Chondrocyte (in vitro differentiated cells): ENCODE measurements around the gene FBXL14. TPM values are rescaled to one million over a fixed set of nuclear protein-coding genes. Genes with fewer than 3 reads are reported as not detected.

ENCODE experiments used
- DNase-seq: peaks from one replicate; pipeline ENCODE4 v3.0.0; 2021; ENCODE audit warnings: mixed read lengths, low spot score
- H3K27ac Mint-ChIP-seq: one replicate; pipeline ENCODE4 v1.8.0; 2021; ENCODE audit warnings: mild to moderate bottlenecking, moderate library complexity, mixed read lengths; ENCODE audit not compliant: unreplicated experiment
- H3K27me3 Mint-ChIP-seq: 2 replicates; pipeline ENCODE4 v1.8.0; 2021; ENCODE audit warnings: low read depth, mixed read lengths
- H3K36me3 Mint-ChIP-seq: 2 replicates; pipeline ENCODE4 v1.8.0; 2021; ENCODE audit warnings: low read depth, mixed read lengths
- H3K4me1 Mint-ChIP-seq: 2 replicates; pipeline ENCODE4 v1.8.0; 2021; ENCODE audit warnings: low read depth, mild to moderate bottlenecking, mixed read lengths
- H3K4me3 Mint-ChIP-seq: one replicate; pipeline ENCODE4 v1.8.0; 2021; ENCODE audit warnings: mild to moderate bottlenecking, moderate library complexity, mixed read lengths; ENCODE audit not compliant: unreplicated experiment
- H3K9me3 Mint-ChIP-seq: 2 replicates; pipeline ENCODE4 v1.8.0; 2021; ENCODE audit warnings: low read depth, mixed read lengths
- total RNA-seq: library from RNA; stranded (reverse); gene quantifications from 3 replicates; pipeline ENCODE4 v1.2.1, GENCODE V29; 2021
- TF ChIP-seq, protein P1 (sequence below): fragments of 200-600 bp; sonication (generic); IDR thresholded peaks from 2 replicates; pipeline ENCODE4 v1.5.0; 2021; ENCODE audit warnings: antibody characterized with exemption, mild to moderate bottlenecking, moderate library complexity

The FBXL14 gene
- total RNA-seq, 1 donor from 2014 or later = 6.3 TPM

DNA sequence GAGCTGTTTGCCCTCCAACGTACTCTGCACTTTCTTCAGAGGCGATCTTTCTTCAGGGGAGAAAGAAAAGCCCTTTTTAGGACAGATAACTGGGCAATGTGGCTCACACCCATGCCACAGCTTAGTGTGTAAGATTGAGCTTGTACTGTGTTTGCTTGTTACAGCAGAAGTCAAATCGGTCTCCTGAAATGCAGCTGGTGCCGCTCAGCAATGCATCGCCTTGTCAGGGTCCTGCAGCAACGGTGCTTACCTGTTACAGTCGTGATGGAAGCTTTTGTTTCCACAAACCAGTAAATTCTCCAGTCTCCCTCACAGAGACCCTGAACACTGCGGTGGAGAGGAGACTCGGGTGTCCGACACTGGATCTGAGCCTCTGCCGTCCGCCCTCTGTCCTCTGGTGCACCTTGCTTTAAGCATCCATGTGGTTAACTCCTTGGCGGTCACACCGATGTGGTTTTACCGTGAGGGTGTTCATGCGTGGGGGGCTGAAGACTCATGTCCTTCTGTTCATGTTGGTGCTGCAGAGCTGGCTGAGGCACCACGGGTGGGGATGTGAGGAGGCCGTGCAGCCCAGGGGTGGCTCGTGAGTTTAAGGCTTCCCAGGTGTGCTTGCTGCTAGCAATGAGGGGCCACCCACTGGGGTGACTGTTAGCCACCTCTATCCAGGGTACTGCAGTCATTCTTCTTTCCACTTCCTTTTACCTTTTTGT, 47.3 kb downstream of the FBXL14 start:
- TF ChIP-seq, protein P1, sequence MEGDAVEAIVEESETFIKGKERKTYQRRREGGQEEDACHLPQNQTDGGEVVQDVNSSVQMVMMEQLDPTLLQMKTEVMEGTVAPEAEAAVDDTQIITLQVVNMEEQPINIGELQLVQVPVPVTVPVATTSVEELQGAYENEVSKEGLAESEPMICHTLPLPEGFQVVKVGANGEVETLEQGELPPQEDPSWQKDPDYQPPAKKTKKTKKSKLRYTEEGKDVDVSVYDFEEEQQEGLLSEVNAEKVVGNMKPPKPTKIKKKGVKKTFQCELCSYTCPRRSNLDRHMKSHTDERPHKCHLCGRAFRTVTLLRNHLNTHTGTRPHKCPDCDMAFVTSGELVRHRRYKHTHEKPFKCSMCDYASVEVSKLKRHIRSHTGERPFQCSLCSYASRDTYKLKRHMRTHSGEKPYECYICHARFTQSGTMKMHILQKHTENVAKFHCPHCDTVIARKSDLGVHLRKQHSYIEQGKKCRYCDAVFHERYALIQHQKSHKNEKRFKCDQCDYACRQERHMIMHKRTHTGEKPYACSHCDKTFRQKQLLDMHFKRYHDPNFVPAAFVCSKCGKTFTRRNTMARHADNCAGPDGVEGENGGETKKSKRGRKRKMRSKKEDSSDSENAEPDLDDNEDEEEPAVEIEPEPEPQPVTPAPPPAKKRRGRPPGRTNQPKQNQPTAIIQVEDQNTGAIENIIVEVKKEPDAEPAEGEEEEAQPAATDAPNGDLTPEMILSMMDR = no peak
- peaks cover 1% of the 10 kb centered on the region for H3K36me3 Mint-ChIP-seq
- H3K9me3 Mint-ChIP-seq = peaks cover 3% of the 10 kb centered on the region
- no peak overlapping the region for H3K4me3 Mint-ChIP-seq
- H3K4me1 Mint-ChIP-seq = peaks cover 36% of the 10 kb centered on the region
- no peaks in the 10 kb centered on the region for H3K27me3 Mint-ChIP-seq
- H3K27ac Mint-ChIP-seq = no peak overlapping the region
- DNase-seq = no peak

DNA sequence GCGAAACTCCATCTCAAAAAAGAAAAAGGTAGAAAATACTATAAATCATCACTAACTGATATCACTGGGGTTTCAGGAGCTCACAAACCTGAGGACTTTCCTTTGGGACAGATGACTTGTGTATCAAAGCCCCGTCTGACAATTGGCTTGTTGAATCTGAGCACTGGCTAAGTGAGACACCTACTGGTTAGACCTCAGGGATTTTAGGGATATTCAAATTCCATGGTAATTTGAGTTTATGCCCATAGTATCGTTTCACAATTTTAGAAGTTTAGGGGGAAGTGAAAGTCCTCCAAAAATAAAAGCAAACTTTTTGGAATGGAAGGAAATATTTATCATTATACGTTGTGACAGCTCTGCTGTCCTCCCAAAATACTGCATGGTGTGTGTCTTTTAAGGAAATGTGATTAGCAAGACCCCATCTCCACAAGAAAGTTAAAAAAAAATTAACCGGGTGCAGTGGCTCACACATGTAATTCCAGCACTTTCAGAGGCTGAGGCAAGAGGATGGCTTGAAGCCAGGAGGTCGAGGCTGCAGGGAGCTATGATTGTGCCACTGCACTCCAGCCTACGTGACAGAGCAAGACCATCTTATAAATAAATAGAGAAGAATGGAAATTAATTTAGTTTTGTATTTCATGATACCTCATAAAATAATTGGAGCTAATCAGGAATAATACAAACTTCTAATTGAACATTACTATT, 49.2 kb downstream of the FBXL14 start:
- H3K4me1 Mint-ChIP-seq = peaks cover 34% of the 10 kb centered on the region
- no peak for DNase-seq
- H3K27ac Mint-ChIP-seq = no peak overlapping the region
- H3K27me3 Mint-ChIP-seq = no peaks in the 10 kb centered on the region
- H3K4me3 Mint-ChIP-seq = no peak overlapping the region
- H3K36me3 Mint-ChIP-seq = peaks cover 1% of the 10 kb centered on the region
- TF ChIP-seq, protein P1 = peak; percentile 70
- H3K9me3 Mint-ChIP-seq = peaks cover 3% of the 10 kb centered on the region

DNA sequence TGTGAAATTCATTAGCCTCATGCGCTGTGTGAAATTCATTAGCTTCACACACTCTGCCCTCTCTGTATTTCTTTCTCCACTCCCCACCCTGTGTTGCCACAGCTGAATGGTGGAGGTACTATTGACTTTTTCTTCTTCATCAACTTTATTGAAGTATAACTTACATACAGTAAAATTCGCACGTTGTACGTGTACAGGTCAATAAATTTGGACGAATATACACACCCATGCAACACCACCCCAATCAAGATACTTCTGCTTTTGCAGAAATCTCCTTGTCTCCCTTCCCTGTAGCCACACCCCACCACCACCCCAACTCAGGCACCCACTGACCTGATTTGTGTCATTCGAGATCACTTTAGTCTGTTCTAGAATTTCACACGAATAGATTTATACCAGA, 51.8 kb downstream of the FBXL14 start:
- DNase-seq = no peak
- H3K4me3 Mint-ChIP-seq = no peak overlapping the region
- H3K36me3 Mint-ChIP-seq = no peaks in the 10 kb centered on the region
- H3K27me3 Mint-ChIP-seq = no peaks in the 10 kb centered on the region
- H3K4me1 Mint-ChIP-seq = peaks cover 33% of the 10 kb centered on the region
- H3K27ac Mint-ChIP-seq = no peak overlapping the region
- H3K9me3 Mint-ChIP-seq = no peaks in the 10 kb centered on the region
- TF ChIP-seq, protein P1 = no peak

DNA sequence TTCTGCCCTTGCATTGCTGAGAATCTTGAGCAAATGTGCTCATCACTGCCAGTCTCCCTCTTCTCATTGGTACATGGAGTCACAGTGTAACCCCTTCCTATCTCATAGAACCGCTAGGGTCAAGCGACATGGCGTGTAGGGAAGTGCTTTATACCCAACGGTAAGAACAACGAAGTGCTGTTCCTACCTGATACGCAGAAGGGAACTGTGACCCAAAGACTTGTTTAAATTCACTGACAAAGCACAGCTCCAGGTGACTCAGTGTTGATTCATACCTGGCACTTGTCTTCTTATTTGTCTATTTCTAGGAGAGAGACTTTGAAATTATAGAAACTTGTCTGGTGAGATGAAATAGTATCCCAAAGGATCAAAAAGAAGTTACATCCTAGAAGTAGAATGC, 53.7 kb downstream of the FBXL14 start:
- Mint-ChIP-seq H3K4me1 (peaks cover 38% of the 10 kb centered on the region), H3K27ac (no peak overlapping the region)

DNA sequence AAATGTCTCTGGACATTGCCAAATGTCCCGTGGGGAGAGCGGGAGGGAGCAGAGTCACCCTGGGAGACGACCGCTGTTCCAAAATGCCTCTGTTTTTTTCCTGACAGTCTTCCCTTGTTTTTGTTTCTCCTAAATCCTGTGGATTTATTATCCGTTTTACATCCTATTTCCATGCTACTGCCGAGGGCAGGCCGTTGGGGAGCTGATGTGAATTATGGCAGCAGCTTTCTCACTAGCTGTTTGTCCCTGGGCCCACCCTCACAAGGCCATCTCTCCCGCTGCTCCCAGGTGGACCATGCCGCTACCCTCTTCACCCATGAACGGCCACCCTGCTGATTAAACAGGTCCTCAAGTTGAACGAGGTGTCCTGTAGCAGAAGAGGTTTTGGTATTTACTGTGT, 55.2 kb downstream of the FBXL14 start:
- H3K4me3 Mint-ChIP-seq = no peak overlapping the region
- H3K27ac Mint-ChIP-seq = no peak overlapping the region
- TF ChIP-seq, protein P1 = no peak

More for the DNA sequence above, 53.7 kb downstream of the FBXL14 start:
- no peaks in the 10 kb centered on the region for H3K27me3 Mint-ChIP-seq
- TF ChIP-seq, protein P1 = no peak
- no peaks in the 10 kb centered on the region for H3K9me3 Mint-ChIP-seq
- DNase-seq = no peak
- no peaks in the 10 kb centered on the region for H3K36me3 Mint-ChIP-seq
- no peak overlapping the region for H3K4me3 Mint-ChIP-seq

More for the DNA sequence above, 55.2 kb downstream of the FBXL14 start:
- peaks cover 48% of the 10 kb centered on the region for H3K4me1 Mint-ChIP-seq
- DNase-seq = no peak
- no peaks in the 10 kb centered on the region for H3K27me3 Mint-ChIP-seq
- no peaks in the 10 kb centered on the region for H3K36me3 Mint-ChIP-seq
- H3K9me3 Mint-ChIP-seq = no peaks in the 10 kb centered on the region
